Measurements from ENCODE around the gene ZDHHC7. TPM values are rescaled to one million over a fixed set of nuclear protein-coding genes. Genes with fewer than 3 reads are reported as not detected.

The ZDHHC7 gene
- total RNA-seq, 1 experiment from 2014 or later = 39.9 TPM

GRCh38 chr16:85036236-85037049, 25.1 kb upstream of the ZDHHC7 start (continued):
- no peak for TF ChIP-seq CTCF (IDR thresholded peaks at IDR 0.05 in 2 of 3, conservative IDR thresholded peaks at IDR 0.05 in 1 of 3; ENCODE audit: borderline replicate concordance in 1 of 3, insufficient read depth in 1 of 3, low read depth in 2 of 3, low read length in 2 of 3)

GRCh38 chr16:85034591-85035433, 23.5 kb upstream of the ZDHHC7 start:
- Histone ChIP-seq H3K4me1 (ENCODE audit: control insufficient read depth in 1 of 2, insufficient read depth in 2 of 2, low read length in 2 of 2) (peaks cover 17 to 23% of the 10 kb centered on the region in 2 experiments), H3K27ac (ENCODE audit: low read depth, low read length) (no peak overlapping the region), H3K9me3 (ENCODE audit: control insufficient read depth in 1 of 2, insufficient read depth in 1 of 2, low read depth in 1 of 2, low read length in 2 of 2) (no peaks in the 10 kb centered on the region), H2AFZ (ENCODE audit: low read depth, low read length, poor library complexity, severe bottlenecking) (no peak overlapping the region), H3K9me2 (ENCODE audit: insufficient read depth) (no peaks in the 10 kb centered on the region), H4K20me1 (ENCODE audit: insufficient read depth) (no peaks in the 10 kb centered on the region), H3K36me3 (ENCODE audit: control insufficient read depth in 1 of 2, insufficient read depth in 2 of 2, low read length in 2 of 2) (no peaks in the 10 kb centered on the region), H3K27me3 (ENCODE audit: insufficient read depth, low read length) (no peaks in the 10 kb centered on the region; the same call in 1 of the 2 replicates), H3K9ac (ENCODE audit: low read length) (no peak overlapping the region), H3K4me3 (replicated peaks in 1 of 2; ENCODE audit: low read depth in 1 of 2, low read length in 2 of 2) (no peak overlapping the region), H3K4me2 (ENCODE audit: low read length) (no peak overlapping the region), H3K79me2 (ENCODE audit: insufficient read depth, low read length) (no peaks in the 10 kb centered on the region)
- no peak for DNase-seq (ENCODE audit: low read depth, low spot score)
- TF ChIP-seq SRF (IDR thresholded peaks at IDR 0.05; ENCODE audit: low read depth) = no peak
- TF ChIP-seq ZFX (IDR thresholded peaks at IDR 0.05) = no peak
- no peak for TF ChIP-seq CBX3 (IDR thresholded peaks at IDR 0.05; ENCODE audit: low read depth)
- no peak for TF ChIP-seq ZNF274 (IDR thresholded peaks at IDR 0.05; ENCODE audit: low read depth, low read length)
- TF ChIP-seq ATF3 (IDR thresholded peaks at IDR 0.05) = no peak
- TF ChIP-seq EZH2 (IDR thresholded peaks at IDR 0.05) = no peak
- no peak for TF ChIP-seq FOSL1 (IDR thresholded peaks at IDR 0.05; ENCODE audit: low read depth)
- TF ChIP-seq TCF7L2 (IDR thresholded peaks at IDR 0.05; ENCODE audit: borderline replicate concordance, extremely low read depth, insufficient read depth, insufficient read length) = no peak
- no peak for TF ChIP-seq SIN3A (IDR thresholded peaks at IDR 0.05; ENCODE audit: low read depth)
- no peak for TF ChIP-seq POLR2AphosphoS5 (IDR thresholded peaks at IDR 0.05; ENCODE audit: low read depth, low read length)
- TF ChIP-seq POLR2A (IDR thresholded peaks at IDR 0.05; ENCODE audit: borderline replicate concordance, extremely low read depth, insufficient read depth, insufficient read length) = no peak
- TF ChIP-seq EGR1 (IDR thresholded peaks at IDR 0.05; ENCODE audit: low read depth) = no peak
- TF ChIP-seq RAD21 (IDR thresholded peaks at IDR 0.05; ENCODE audit: low read depth) = no peak
- no peak for TF ChIP-seq MAX (IDR thresholded peaks at IDR 0.05)
- no peak for TF ChIP-seq CEBPB (IDR thresholded peaks at IDR 0.05; ENCODE audit: low read depth)
- no peak for TF ChIP-seq REST (IDR thresholded peaks at IDR 0.05; ENCODE audit: low read depth)
- TF ChIP-seq JUND (IDR thresholded peaks at IDR 0.05) = no peak
- ChIA-PET RAD21 (ENCODE audit: low non-redundant PET in 1 of 2, low total read pairs in 2 of 2, uncharacterized antibody in 2 of 2, unreplicated experiment in 2 of 2) (interaction anchor here in 1 of 2 experiments (0.6 kb wide), 1 partner anchor 238 kb away, joined by 5 read pairs; no protein-coding TSS in a partner anchor), POLR2A (no interaction called here), CTCF (no interaction called here)
- no TSS peak for BruUV-seq (replicated peaks)
- intact Hi-C loops (cut with micrococcal nuclease) = no loop called here
- ATAC-seq = no peak
